HFFc6 (cell line): ENCODE measurements around the gene RIT2. TPM values are rescaled to one million over a fixed set of nuclear protein-coding genes. Genes with fewer than 3 reads are reported as not detected.

Experiments
- DNase-seq: peaks from one replicate; pipeline ENCODE4 v3.0.0-alpha.2; 2018
- H3K27ac Mint-ChIP-seq: 2 replicates; pipeline ENCODE4 v1.8.0; 2020; ENCODE audit warnings: mild to moderate bottlenecking, mixed read lengths
- H3K27me3 Mint-ChIP-seq: 2 replicates; pipeline ENCODE4 v1.8.0; 2021; ENCODE audit warnings: mild to moderate bottlenecking, moderate library complexity, mixed read lengths; ENCODE audit not compliant: insufficient read depth
- H3K36me3 Mint-ChIP-seq: 2 replicates; pipeline ENCODE4 v1.8.0; 2021; ENCODE audit warnings: low read depth, mixed read lengths
- H3K4me1 Mint-ChIP-seq: 2 replicates; pipeline ENCODE4 v1.8.0; 2020; ENCODE audit warnings: low read depth, mixed read lengths
- H3K4me3 Mint-ChIP-seq: 2 replicates; pipeline ENCODE4 v1.8.0; 2020; ENCODE audit warnings: mild to moderate bottlenecking, moderate library complexity, mixed read lengths
- H3K9me3 Mint-ChIP-seq: 2 replicates; pipeline ENCODE4 v1.8.0; 2020; ENCODE audit warnings: mild to moderate bottlenecking, mixed read lengths
- total RNA-seq, 6 experiments: library from RNA; stranded (reverse); fragmentation: NEBNext Ultra II Directional; extraction: Animal tissue kit (Norgen Biotek cat#: 25700); gene quantifications; 2 replicates in 1 of 6; 3 replicates in 5 of 6; pipeline ENCODE4 v1.2.3, GENCODE V29; 2021
- TF ChIP-seq, protein P1 (sequence below): fragments of 200-600 bp; sonication (generic); IDR thresholded peaks from 2 replicates; pipeline ENCODE4 v1.5.0; 2021; ENCODE audit warnings: antibody characterized with exemption, mild to moderate bottlenecking

RIT2 gene
- total RNA-seq, 6 experiments from 2014 or later, result not detected

DNA sequence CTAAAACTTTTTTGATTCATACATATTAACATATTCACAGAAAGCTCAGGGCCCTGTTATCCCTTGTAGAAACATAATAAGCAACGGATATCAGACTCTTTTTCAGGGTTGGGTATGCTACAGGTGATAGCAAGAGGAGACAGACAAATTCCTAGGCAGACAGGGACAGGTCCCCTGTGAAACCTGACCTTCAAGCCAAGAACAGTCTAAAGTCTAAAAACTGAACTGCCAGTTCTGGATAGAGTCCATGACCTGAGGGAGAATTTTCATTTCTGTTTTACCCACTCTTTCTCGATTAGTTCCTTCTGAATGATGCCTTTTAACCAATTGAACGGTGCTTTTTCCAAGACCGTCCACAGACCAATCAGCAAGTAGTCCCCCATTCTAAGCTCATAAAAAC, 54.2 kb downstream of the RIT2 start:
- Mint-ChIP-seq H3K4me1 (no peaks in the 10 kb centered on the region), H3K27me3 (no peaks in the 10 kb centered on the region), H3K9me3 (peaks cover 40% of the 10 kb centered on the region), H3K4me3 (no peak overlapping the region), H3K36me3 (no peaks in the 10 kb centered on the region), H3K27ac (no peak overlapping the region)
- TF ChIP-seq, protein P1, sequence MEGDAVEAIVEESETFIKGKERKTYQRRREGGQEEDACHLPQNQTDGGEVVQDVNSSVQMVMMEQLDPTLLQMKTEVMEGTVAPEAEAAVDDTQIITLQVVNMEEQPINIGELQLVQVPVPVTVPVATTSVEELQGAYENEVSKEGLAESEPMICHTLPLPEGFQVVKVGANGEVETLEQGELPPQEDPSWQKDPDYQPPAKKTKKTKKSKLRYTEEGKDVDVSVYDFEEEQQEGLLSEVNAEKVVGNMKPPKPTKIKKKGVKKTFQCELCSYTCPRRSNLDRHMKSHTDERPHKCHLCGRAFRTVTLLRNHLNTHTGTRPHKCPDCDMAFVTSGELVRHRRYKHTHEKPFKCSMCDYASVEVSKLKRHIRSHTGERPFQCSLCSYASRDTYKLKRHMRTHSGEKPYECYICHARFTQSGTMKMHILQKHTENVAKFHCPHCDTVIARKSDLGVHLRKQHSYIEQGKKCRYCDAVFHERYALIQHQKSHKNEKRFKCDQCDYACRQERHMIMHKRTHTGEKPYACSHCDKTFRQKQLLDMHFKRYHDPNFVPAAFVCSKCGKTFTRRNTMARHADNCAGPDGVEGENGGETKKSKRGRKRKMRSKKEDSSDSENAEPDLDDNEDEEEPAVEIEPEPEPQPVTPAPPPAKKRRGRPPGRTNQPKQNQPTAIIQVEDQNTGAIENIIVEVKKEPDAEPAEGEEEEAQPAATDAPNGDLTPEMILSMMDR, result no peak
- DNase-seq, result no peak

DNA sequence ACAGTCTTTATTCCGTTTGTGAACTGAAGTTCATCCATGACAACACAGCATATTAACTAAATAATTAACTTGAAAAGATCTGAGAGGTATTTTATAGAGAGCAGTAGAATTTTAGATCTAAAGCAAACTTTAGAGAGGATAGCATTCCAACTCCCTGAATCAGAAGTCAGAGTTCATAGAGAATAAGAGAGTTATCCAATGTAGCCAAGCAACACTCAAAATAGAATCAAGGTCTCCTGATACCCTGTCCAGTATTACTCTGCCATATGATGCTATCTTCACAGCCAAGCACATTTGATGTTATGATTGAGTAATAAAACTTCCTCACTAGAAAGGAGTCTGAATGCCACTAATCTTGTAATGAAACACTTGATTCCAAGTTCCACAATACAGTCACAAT, 55.5 kb downstream of the RIT2 start:
- no peaks in the 10 kb centered on the region for H3K4me1 Mint-ChIP-seq
- TF ChIP-seq, protein P1, result no peak
- no peaks in the 10 kb centered on the region for H3K36me3 Mint-ChIP-seq
- no peak overlapping the region for H3K27ac Mint-ChIP-seq
- H3K4me3 Mint-ChIP-seq, result no peak overlapping the region
- DNase-seq, result no peak
- H3K9me3 Mint-ChIP-seq, result peaks cover 34% of the 10 kb centered on the region
- no peaks in the 10 kb centered on the region for H3K27me3 Mint-ChIP-seq

DNA sequence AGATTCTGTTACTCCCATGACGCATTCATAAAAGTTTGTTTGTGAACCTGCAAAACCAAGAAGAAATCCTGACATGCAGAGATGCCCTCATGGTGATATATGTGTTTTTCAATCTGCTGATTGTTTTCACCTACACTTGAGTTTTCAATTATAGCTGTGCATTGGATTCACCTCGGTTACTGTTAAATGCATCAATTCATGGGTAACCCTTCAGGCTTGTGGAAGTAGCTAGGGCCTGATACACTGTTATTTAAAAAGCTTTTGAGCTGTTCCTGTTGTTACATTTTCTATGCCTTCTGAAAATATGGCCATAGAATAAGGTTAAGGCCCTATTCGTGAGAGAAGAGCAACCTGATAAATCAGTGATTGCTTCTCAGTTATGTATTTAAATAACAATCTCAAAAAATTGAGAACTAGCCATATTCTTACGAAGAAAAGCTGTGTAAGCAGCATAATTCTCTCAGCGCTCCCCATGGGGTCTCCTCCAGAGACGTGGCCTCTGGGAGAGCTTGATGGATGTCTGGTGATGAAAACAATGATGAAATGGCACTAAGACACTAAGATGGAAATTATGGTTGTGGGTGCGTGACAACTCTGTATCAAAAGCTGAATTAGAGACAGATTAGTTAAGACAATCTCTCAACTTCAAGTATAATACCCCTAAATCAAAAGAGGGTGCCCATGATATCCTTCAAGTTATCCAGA, 60.5 kb downstream of the RIT2 start:
- H3K4me3 Mint-ChIP-seq, result no peak overlapping the region
- peaks cover 41% of the 10 kb centered on the region for H3K9me3 Mint-ChIP-seq
- DNase-seq, result no peak
- TF ChIP-seq, protein P1, result no peak
- H3K4me1 Mint-ChIP-seq, result no peaks in the 10 kb centered on the region
- H3K27me3 Mint-ChIP-seq, result no peaks in the 10 kb centered on the region; the same call in 1 of the 2 replicates
- H3K27ac Mint-ChIP-seq, result no peak overlapping the region
- H3K36me3 Mint-ChIP-seq, result no peaks in the 10 kb centered on the region

DNA sequence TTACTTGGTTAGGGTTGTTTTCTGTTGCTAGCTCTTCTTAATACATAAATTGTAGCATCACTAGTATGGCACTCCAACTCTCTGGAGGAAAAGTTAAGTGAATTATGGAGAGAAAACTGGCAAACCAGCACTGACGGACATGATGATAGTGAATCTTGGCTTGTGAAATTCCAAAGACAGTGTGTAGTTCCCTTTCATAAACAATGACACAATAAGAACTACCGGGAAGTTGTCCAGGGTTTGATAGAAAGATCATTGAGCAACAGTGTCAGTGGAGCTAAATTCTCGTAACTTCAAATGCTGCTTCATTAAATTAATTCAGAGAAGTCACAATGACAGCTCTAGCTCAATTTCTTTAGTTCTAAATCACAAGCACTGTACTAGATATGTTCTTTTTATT, 66.5 kb downstream of the RIT2 start:
- TF ChIP-seq, protein P1, result no peak
- no peaks in the 10 kb centered on the region for H3K4me1 Mint-ChIP-seq
- H3K27ac Mint-ChIP-seq, result no peak overlapping the region
- no peaks in the 10 kb centered on the region; the same call in 1 of the 2 replicates for H3K27me3 Mint-ChIP-seq
- H3K4me3 Mint-ChIP-seq, result no peak overlapping the region
- no peak for DNase-seq
- H3K9me3 Mint-ChIP-seq, result peaks cover 46% of the 10 kb centered on the region
- no peaks in the 10 kb centered on the region for H3K36me3 Mint-ChIP-seq

DNA sequence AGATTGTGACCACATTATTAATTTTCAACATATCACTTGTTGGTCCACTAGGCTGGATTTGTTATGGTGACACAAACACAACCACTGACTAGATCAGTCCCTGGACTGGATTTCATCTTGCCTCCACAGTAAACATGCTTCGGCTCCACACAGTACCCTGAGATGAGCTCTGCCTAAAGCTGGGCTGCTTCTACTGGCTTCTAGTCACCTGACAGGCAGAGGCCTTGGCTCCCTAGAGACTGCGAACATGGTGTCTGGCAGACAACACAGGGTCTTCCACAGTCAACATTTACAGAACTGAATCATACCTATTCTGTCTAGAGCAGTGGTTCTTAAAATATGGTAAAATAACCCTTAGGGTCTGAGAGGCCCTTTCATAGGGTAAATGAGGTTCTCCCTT, 69.2 kb downstream of the RIT2 start:
- DNase-seq, result no peak
- Mint-ChIP-seq H3K4me3 (no peak overlapping the region), H3K27ac (no peak overlapping the region), H3K9me3 (peaks cover 41% of the 10 kb centered on the region), H3K27me3 (no peaks in the 10 kb centered on the region; the same call in 1 of the 2 replicates), H3K4me1 (no peaks in the 10 kb centered on the region), H3K36me3 (no peaks in the 10 kb centered on the region)
- TF ChIP-seq, protein P1, result no peak
